Measurements from ENCODE around the gene MZB1.

MZB1 gene

GRCh38 chr5:139389701-139390638, at the start of gene MZB1:
Gene MZB1 (minus strand): TSS chr5:139389913. CDS start chr5:139389856, 57 bp downstream.
- H3K4me3 ChIP-seq (replicated peaks in 1 of 2; ENCODE audit: low read depth in 2 of 2, low read length in 2 of 2): no peak within 1 kb of the TSS
- no peak for TF ChIP-seq CTCF (IDR thresholded peaks at IDR 0.05; ENCODE audit: low read depth, low read length)
- no peak for DNase-seq (ENCODE audit: low read depth in 2 of 2)

- peak within 1 kb of the TSS; percentile 93 to 95 for H3K4me3 ChIP-seq (replicated peaks in 1 of 2; ENCODE audit: low read depth in 2 of 2, low read length in 2 of 2)
- peak; percentile 89 to 95 for DNase-seq (ENCODE audit: low read depth in 2 of 2)
- TF ChIP-seq CTCF (IDR thresholded peaks at IDR 0.05; ENCODE audit: low read depth, low read length): no peak
These were observed 49.5 kb upstream of the MZB1 start, which contains the start of gene DNAJC18 for GRCh38 chr5:139439013-139439903. Gene DNAJC18 (minus strand): TSS chr5:139439525. CDS start chr5:139439445, 80 bp downstream.

- peak overlapping the region; percentile 93 to 95 for H3K4me3 ChIP-seq (replicated peaks in 1 of 2; ENCODE audit: low read depth in 2 of 2, low read length in 2 of 2)
- no peak for TF ChIP-seq CTCF (IDR thresholded peaks at IDR 0.05; ENCODE audit: low read depth, low read length)
- no peak for DNase-seq (ENCODE audit: low read depth in 2 of 2)
These were observed 48.9 kb upstream of the MZB1 start for GRCh38 chr5:139438707-139439012.

GRCh38 chr5:139435676-139436075, 46.0 kb upstream of the MZB1 start:
- TF ChIP-seq CTCF (IDR thresholded peaks at IDR 0.05; ENCODE audit: low read depth, low read length): no peak
- no peak overlapping the region for H3K4me3 ChIP-seq (replicated peaks in 1 of 2; ENCODE audit: low read depth in 2 of 2, low read length in 2 of 2)
- no peak for DNase-seq (ENCODE audit: low read depth in 2 of 2)

- DNase-seq (ENCODE audit: low read depth in 2 of 2): no peak
- TF ChIP-seq CTCF (IDR thresholded peaks at IDR 0.05; ENCODE audit: low read depth, low read length): no peak
- H3K4me3 ChIP-seq (replicated peaks in 1 of 2; ENCODE audit: low read depth in 2 of 2, low read length in 2 of 2): no peak overlapping the region
These were observed 42.0 kb upstream of the MZB1 start for GRCh38 chr5:139431706-139432105.

- DNase-seq (ENCODE audit: low read depth in 2 of 2): no peak
- no peak for TF ChIP-seq CTCF (IDR thresholded peaks at IDR 0.05; ENCODE audit: low read depth, low read length)
- H3K4me3 ChIP-seq (replicated peaks in 1 of 2; ENCODE audit: low read depth in 2 of 2, low read length in 2 of 2): no peak overlapping the region
These were observed 40.3 kb upstream of the MZB1 start for GRCh38 chr5:139430015-139430414.

Measured in cardiac fibroblast (primary cell).